HG02840 (cell line): Measurements from ENCODE around the gene ADAM10.

ENCODE experiments used
- ATAC-seq: cut with Tn5 transposase; IDR thresholded peaks from one replicate; pipeline ENCODE4 v1.9.1; 2021; ENCODE audit warnings: mild to moderate bottlenecking, moderate library complexity, moderate number of reproducible peaks; ENCODE audit not compliant: unreplicated experiment, low FRiP score

Gene ADAM10

GRCh38 chr15:58684036-58684710, 65.3 kb downstream of the ADAM10 start:
- no peak for ATAC-seq

GRCh38 chr15:58682234-58682633, 67.3 kb downstream of the ADAM10 start:
- ATAC-seq, result no peak

- ATAC-seq, result no peak
These were observed 70.8 kb downstream of the ADAM10 start for GRCh38 chr15:58678683-58679082.

- no peak for ATAC-seq
These were observed 72.1 kb downstream of the ADAM10 start for GRCh38 chr15:58677426-58677825.

GRCh38 chr15:58676766-58677165, 72.7 kb downstream of the ADAM10 start:
- ATAC-seq, result no peak

GRCh38 chr15:58671186-58671585, 78.3 kb downstream of the ADAM10 start:
- no peak for ATAC-seq

- no peak for ATAC-seq
These were observed 80.4 kb downstream of the ADAM10 start for GRCh38 chr15:58669108-58669507.

- ATAC-seq, result no peak
These were observed 82.5 kb downstream of the ADAM10 start for GRCh38 chr15:58666957-58667356.

GRCh38 chr15:58665672-58666071, 83.8 kb downstream of the ADAM10 start:
- ATAC-seq, result no peak

- no peak for ATAC-seq
These were observed 99.4 kb downstream of the ADAM10 start for GRCh38 chr15:58650102-58650501.

GRCh38 chr15:58649175-58649574, 100.3 kb downstream of the ADAM10 start:
- ATAC-seq, result no peak

GRCh38 chr15:58643996-58644395, 105.5 kb downstream of the ADAM10 start:
- ATAC-seq, result no peak

GRCh38 chr15:58641660-58642059, 107.8 kb downstream of the ADAM10 start:
- ATAC-seq, result no peak

- no peak for ATAC-seq
These were observed 109.5 kb downstream of the ADAM10 start for GRCh38 chr15:58639992-58640391.

- no peak for ATAC-seq
These were observed 110.3 kb downstream of the ADAM10 start for GRCh38 chr15:58639002-58639756.

- no peak for ATAC-seq
These were observed 116.7 kb downstream of the ADAM10 start for GRCh38 chr15:58632789-58633188.

GRCh38 chr15:58631319-58631718, 118.2 kb downstream of the ADAM10 start:
- no peak for ATAC-seq

GRCh38 chr15:58629625-58630024, 119.9 kb downstream of the ADAM10 start:
- ATAC-seq, result no peak

GRCh38 chr15:58628206-58628947, 121.1 kb downstream of the ADAM10 start:
- ATAC-seq, result no peak

- ATAC-seq, result no peak
These were observed 121.8 kb downstream of the ADAM10 start for GRCh38 chr15:58627701-58628100.

- ATAC-seq, result no peak
These were observed 122.5 kb downstream of the ADAM10 start for GRCh38 chr15:58627046-58627445.
